Large intestine (tissue), 3 donors: ENCODE measurements around the gene MGLL. TPM values are rescaled to one million over a fixed set of nuclear protein-coding genes. Genes with fewer than 3 reads are reported as not detected.

Source experiments
- DNase-seq, 2 donors: peaks; one replicate each; pipeline versions ENCODE4 v3.0.0 to v3.0.0-alpha.2; 2013
- H3K27ac ChIP-seq: one replicate; pipeline ENCODE4 v1.5.1; 2013; ENCODE audit warnings: low read length
- H3K27me3 ChIP-seq: 2 replicates; pipeline ENCODE4 v1.6.1; 2013; ENCODE audit warnings: low read length; ENCODE audit not compliant: control insufficient read depth, insufficient read depth
- H3K36me3 ChIP-seq: 2 replicates; pipeline ENCODE4 v1.6.1; 2013; ENCODE audit warnings: low read length; ENCODE audit not compliant: control insufficient read depth, insufficient read depth
- H3K4me1 ChIP-seq: one replicate; pipeline ENCODE4 v1.6.1; 2013; ENCODE audit warnings: low read length; ENCODE audit not compliant: control insufficient read depth, insufficient read depth
- H3K4me3 ChIP-seq: one replicate; pipeline ENCODE4 v1.5.1; 2013; ENCODE audit warnings: low read length
- H3K9me3 ChIP-seq: one replicate; pipeline ENCODE4 v1.6.1; 2013; ENCODE audit warnings: mild to moderate bottlenecking, low read depth, low read length, moderate library complexity; ENCODE audit not compliant: control insufficient read depth
- WGBS: methylation state at CpG from one replicate; pipeline ENCODE4 v1.1.5; 2013; ENCODE audit warnings: low lambda C conversion rate; ENCODE audit not compliant: insufficient coverage; 5-methylcytosine and 5-hydroxymethylcytosine counted together
- polyA plus RNA-seq: library from polyadenylated mRNA; unstranded; fragments of 120-200 nt; gene quantifications from one replicate; pipeline ENCODE4 v1.2.1, GENCODE V29; 2013

MGLL gene
- polyA plus RNA-seq, 1 donor = 22.8 TPM

GRCh38 chr3:127701280-127701911, 120.9 kb downstream of the MGLL start:
- Histone ChIP-seq H3K36me3 (no peaks in the 10 kb centered on the region), H3K9me3 (no peaks in the 10 kb centered on the region), H3K27me3 (no peaks in the 10 kb centered on the region), H3K4me3 (no peak overlapping the region), H3K27ac (no peak overlapping the region), H3K4me1 (peaks cover 16% of the 10 kb centered on the region)
- WGBS = 95% methylated on average over 3 of the region's 11 CpGs
- DNase-seq = no peak

GRCh38 chr3:127700406-127700805, 121.9 kb downstream of the MGLL start:
- Histone ChIP-seq H3K4me1 (peaks cover 20% of the 10 kb centered on the region), H3K27me3 (no peaks in the 10 kb centered on the region), H3K36me3 (no peaks in the 10 kb centered on the region), H3K27ac (no peak overlapping the region), H3K4me3 (no peak overlapping the region), H3K9me3 (no peaks in the 10 kb centered on the region)
- DNase-seq = no peak
- 40% methylated on average over 1 of the region's 5 CpGs for WGBS

GRCh38 chr3:127699416-127700300, 122.7 kb downstream of the MGLL start:
- no peak overlapping the region for H3K4me3 ChIP-seq
- no peak for DNase-seq
- WGBS = no CpG with 5 or more reads among the region's 9 CpGs
- no peaks in the 10 kb centered on the region for H3K9me3 ChIP-seq
- no peaks in the 10 kb centered on the region for H3K36me3 ChIP-seq
- H3K27ac ChIP-seq = no peak overlapping the region
- no peaks in the 10 kb centered on the region for H3K27me3 ChIP-seq
- peaks cover 20% of the 10 kb centered on the region for H3K4me1 ChIP-seq

GRCh38 chr3:127698691-127699415, 123.5 kb downstream of the MGLL start:
- Histone ChIP-seq H3K4me3 (no peak overlapping the region), H3K27ac (peak overlapping the region; percentile 72), H3K36me3 (no peaks in the 10 kb centered on the region), H3K9me3 (no peaks in the 10 kb centered on the region), H3K4me1 (peaks cover 20% of the 10 kb centered on the region), H3K27me3 (no peaks in the 10 kb centered on the region)
- WGBS = 100% methylated on average over 1 of the region's 6 CpGs
- DNase-seq = no peak

- no CpG with 5 or more reads among the region's 3 CpGs for WGBS
- DNase-seq = no peak
- no peaks in the 10 kb centered on the region for H3K27me3 ChIP-seq
- H3K27ac ChIP-seq = peak overlapping the region; percentile 72
- H3K36me3 ChIP-seq = peaks cover 4% of the 10 kb centered on the region
- no peaks in the 10 kb centered on the region for H3K9me3 ChIP-seq
- H3K4me3 ChIP-seq = no peak overlapping the region
- H3K4me1 ChIP-seq = peaks cover 20% of the 10 kb centered on the region
Measured at GRCh38 chr3:127698286-127698685, 124.0 kb downstream of the MGLL start.

GRCh38 chr3:127697551-127698240, 124.6 kb downstream of the MGLL start:
- Histone ChIP-seq H3K4me1 (peaks cover 20% of the 10 kb centered on the region), H3K27me3 (no peaks in the 10 kb centered on the region), H3K4me3 (no peak overlapping the region), H3K27ac (peak overlapping the region; percentile 72), H3K36me3 (peaks cover 8% of the 10 kb centered on the region), H3K9me3 (no peaks in the 10 kb centered on the region)
- 0% methylated on average over 1 of the region's 16 CpGs for WGBS
- DNase-seq = peak; percentile 66

- no peaks in the 10 kb centered on the region for H3K27me3 ChIP-seq
- no CpG with 5 or more reads among the region's 17 CpGs for WGBS
- H3K36me3 ChIP-seq = peaks cover 15% of the 10 kb centered on the region
- H3K4me1 ChIP-seq = peaks cover 20% of the 10 kb centered on the region
- H3K4me3 ChIP-seq = no peak overlapping the region
- DNase-seq = no peak
- H3K27ac ChIP-seq = no peak overlapping the region
- no peaks in the 10 kb centered on the region for H3K9me3 ChIP-seq
Measured at GRCh38 chr3:127694467-127695215, 127.7 kb downstream of the MGLL start.

GRCh38 chr3:127693336-127693843, 128.9 kb downstream of the MGLL start:
- DNase-seq = no peak
- no peaks in the 10 kb centered on the region for H3K27me3 ChIP-seq
- peaks cover 15% of the 10 kb centered on the region for H3K36me3 ChIP-seq
- H3K4me1 ChIP-seq = peaks cover 19% of the 10 kb centered on the region
- no peaks in the 10 kb centered on the region for H3K9me3 ChIP-seq
- H3K27ac ChIP-seq = no peak overlapping the region
- WGBS = no CpG with 5 or more reads among the region's 7 CpGs
- no peak overlapping the region for H3K4me3 ChIP-seq

GRCh38 chr3:127692501-127693335, 129.6 kb downstream of the MGLL start:
- DNase-seq = no peak
- H3K27me3 ChIP-seq = no peaks in the 10 kb centered on the region
- no CpG with 5 or more reads among the region's 21 CpGs for WGBS
- no peaks in the 10 kb centered on the region for H3K9me3 ChIP-seq
- peaks cover 13% of the 10 kb centered on the region for H3K4me1 ChIP-seq
- H3K4me3 ChIP-seq = no peak overlapping the region
- no peak overlapping the region for H3K27ac ChIP-seq
- H3K36me3 ChIP-seq = peaks cover 15% of the 10 kb centered on the region
